Uterus (tissue), 4 donors: ENCODE measurements around the gene SYNGR3. TPM values are rescaled to one million over a fixed set of nuclear protein-coding genes. Genes with fewer than 3 reads are reported as not detected.

Experiments used
- DNase-seq, 2 donors: peaks; one replicate each; pipeline ENCODE4 v3.0.0-alpha.2; 2019 to 2020
- H3K27ac ChIP-seq, 2 donors: fragments of 200-600 bp; sonication (generic); 1 replicate in 1 of 2; 2 replicates in 1 of 2; pipeline ENCODE4 v1.5.1; 2016 to 2018
- H3K27me3 ChIP-seq, 2 donors: fragments of 200-600 bp; sonication (generic); one replicate each; pipeline ENCODE4 v1.5.1; 2018 to 2019; ENCODE audit warnings: control low read depth in 1 of 2
- H3K36me3 ChIP-seq, 2 donors: fragments of 200-600 bp; sonication (generic); one replicate each; pipeline ENCODE4 v1.5.1; 2019; ENCODE audit warnings: control low read depth in 1 of 2
- H3K4me1 ChIP-seq, 2 donors: fragments of 200-600 bp; sonication (generic); one replicate each; pipeline ENCODE4 v1.5.1; 2018 to 2019; ENCODE audit warnings: control low read depth in 1 of 2
- H3K4me3 ChIP-seq, 2 donors: fragments of 200-600 bp; sonication (generic); 1 replicate in 1 of 2; 2 replicates in 1 of 2; pipeline ENCODE4 v1.5.1; 2018 to 2019; ENCODE audit warnings: mild to moderate bottlenecking in 1 of 2
- H3K9me3 ChIP-seq, 2 donors: fragments of 200-600 bp; sonication (generic); one replicate each; pipeline ENCODE4 v1.5.1; 2019; ENCODE audit warnings: control low read depth in 1 of 2
- CTCF ChIP-seq, 4 experiments: fragments of 200-600 bp in 2 of 4; fragments of 450-650 bp in 2 of 4; sonication (generic) in 2 of 4; IDR thresholded peaks; one replicate each; pipeline ENCODE4 v1.5.1; 2016 to 2019; ENCODE audit warnings: antibody characterized with exemption in 4 of 4, mild to moderate bottlenecking in 2 of 4, moderate library complexity in 1 of 4
- POLR2A ChIP-seq, 2 donors: fragments of 450-650 bp; IDR thresholded peaks; one replicate each; pipeline ENCODE4 v1.6.1; 2016; ENCODE audit warnings: antibody characterized with exemption in 2 of 2, mild to moderate bottlenecking in 1 of 2, moderate library complexity in 1 of 2
- intact Hi-C: fragments of 100-400 bp; cut with DNase I; formaldehyde crosslinking; loops from one replicate; pipeline ENCODE4 v1.15.1; 2023; ENCODE audit warnings: low total_unique reads
- total RNA-seq, 4 donors: library from RNA; depleted of rRNA in 3 of 4; stranded (reverse); fragments of >200 nt in 3 of 4; gene quantifications; one replicate each; pipeline versions ENCODE4 v1.1.0 to v1.2.4, GENCODE V29; 2014 to 2023
- donor health status: DM: yes; HTN: yes; CAD: no.

SYNGR3 gene
- total RNA-seq, 4 donors from 2014 or later, result 1.5 TPM; not detected in 3

GRCh38 chr16:1990351-1991134 is 773 bp downstream of the SYNGR3 start:
- Histone ChIP-seq H3K27me3 (peaks cover 14 to 20% of the 10 kb centered on the region in 2 donors), H3K27ac (no peak overlapping the region), H3K9me3 (no peaks in the 10 kb centered on the region), H3K36me3 (no peaks in the 10 kb centered on the region), H3K4me1 (peaks cover 0 to 16% of the 10 kb centered on the region in 2 donors), H3K4me3 (no peak overlapping the region)
- TF ChIP-seq POLR2A (IDR thresholded peaks at IDR 0.05) (no peak), CTCF (IDR thresholded peaks at IDR 0.05) (no peak)
- DNase-seq, result no peak
- intact Hi-C loops, result no loop called here

DNA sequence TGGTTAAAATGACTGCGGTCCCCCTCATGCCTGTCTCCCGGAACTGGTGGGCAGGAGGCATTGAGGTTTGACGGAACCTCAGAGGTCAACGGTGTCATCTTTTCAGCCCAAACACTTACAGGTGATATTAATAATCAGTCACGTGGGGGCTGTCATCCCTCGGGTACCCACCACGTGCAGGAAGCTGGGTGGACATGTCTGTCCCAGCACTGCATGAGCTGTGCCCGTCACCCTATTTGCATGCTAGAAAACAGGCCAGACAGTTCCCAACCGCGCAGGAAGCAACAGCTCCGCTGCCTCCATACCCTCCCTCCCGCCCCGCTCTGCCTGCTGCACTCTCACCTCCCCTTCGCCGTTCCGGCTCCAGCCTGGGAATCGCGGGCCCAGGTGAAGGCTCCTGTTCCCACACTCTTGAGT is 1.4 kb downstream of the SYNGR3 start:
- Histone ChIP-seq H3K4me1 (peaks cover 0 to 16% of the 10 kb centered on the region in 2 donors), H3K27ac (no peak overlapping the region), H3K9me3 (no peaks in the 10 kb centered on the region), H3K27me3 (peaks cover 14 to 20% of the 10 kb centered on the region in 2 donors), H3K36me3 (no peaks in the 10 kb centered on the region), H3K4me3 (no peak overlapping the region)
- DNase-seq, result no peak
- no peak for TF ChIP-seq POLR2A (IDR thresholded peaks at IDR 0.05)
- no peak for TF ChIP-seq CTCF (IDR thresholded peaks at IDR 0.05)
- intact Hi-C loops, result no loop called here

DNA sequence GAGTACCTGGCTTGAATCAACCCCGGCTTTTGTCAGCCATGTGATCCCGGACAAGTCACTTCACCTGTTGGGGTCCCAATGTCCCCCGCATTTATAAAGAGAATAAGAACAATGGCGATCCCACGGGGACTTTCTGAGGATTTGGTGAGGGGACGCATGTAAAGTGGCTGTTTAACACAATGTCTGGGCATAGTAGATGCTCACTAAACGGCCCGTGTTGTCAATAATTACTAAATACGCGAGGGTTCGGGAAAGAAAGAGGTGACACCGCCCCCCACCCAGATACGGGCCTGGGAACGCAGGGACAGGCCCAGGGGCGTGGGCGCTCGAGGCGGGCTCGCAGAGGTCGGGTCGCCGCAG is 1.8 kb downstream of the SYNGR3 start:
- Histone ChIP-seq H3K36me3 (no peaks in the 10 kb centered on the region), H3K9me3 (no peaks in the 10 kb centered on the region), H3K27me3 (peaks cover 14 to 20% of the 10 kb centered on the region in 2 donors), H3K4me3 (peak overlapping the region in 1 of 2 donors; percentile 7), H3K4me1 (peaks cover 0 to 16% of the 10 kb centered on the region in 2 donors), H3K27ac (no peak overlapping the region)
- no peak for TF ChIP-seq POLR2A (IDR thresholded peaks at IDR 0.05)
- no peak for TF ChIP-seq CTCF (IDR thresholded peaks at IDR 0.05)
- DNase-seq, result no peak
- intact Hi-C loops, result no loop called here

DNA sequence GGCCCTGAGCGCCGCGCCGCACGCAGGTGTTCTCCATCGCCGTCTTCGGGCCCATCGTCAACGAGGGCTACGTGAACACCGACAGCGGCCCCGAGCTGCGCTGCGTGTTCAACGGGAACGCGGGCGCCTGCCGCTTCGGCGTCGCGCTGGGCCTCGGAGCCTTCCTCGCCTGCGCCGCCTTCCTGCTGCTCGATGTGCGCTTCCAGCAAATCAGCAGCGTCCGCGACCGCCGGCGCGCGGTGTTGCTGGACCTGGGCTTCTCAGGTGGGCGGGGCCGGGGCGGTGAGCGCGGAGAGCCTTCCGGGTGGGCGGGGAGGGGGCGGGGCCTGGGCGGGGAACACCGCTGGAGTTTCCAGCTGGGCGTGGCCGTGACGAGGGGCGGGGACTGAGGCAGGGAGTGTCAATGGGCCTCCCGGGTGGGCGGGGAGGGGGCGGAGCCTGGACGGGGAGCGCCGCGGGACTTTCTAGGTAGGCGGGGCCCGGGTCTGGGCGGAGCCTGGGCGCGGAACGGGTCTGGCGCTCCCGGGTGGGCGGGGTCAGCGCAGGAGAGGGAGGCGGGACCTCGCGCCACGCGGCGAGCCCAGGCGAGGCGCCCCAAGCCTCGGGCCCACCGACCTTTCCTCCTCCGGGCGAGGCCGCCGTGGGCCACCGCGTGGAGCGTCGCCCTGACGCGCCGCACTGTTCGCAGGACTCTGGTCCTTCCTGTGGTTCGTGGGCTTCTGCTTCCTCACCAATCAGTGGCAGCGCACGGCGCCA is 2.4 kb downstream of the SYNGR3 start:
- no peak for TF ChIP-seq CTCF (IDR thresholded peaks at IDR 0.05)
- peak in 1 of 2 donors; percentile 19 for TF ChIP-seq POLR2A (IDR thresholded peaks at IDR 0.05)
- peaks cover 14 to 20% of the 10 kb centered on the region in 2 donors for H3K27me3 ChIP-seq
- peak overlapping the region in 1 of 2 donors; percentile 7 for H3K4me3 ChIP-seq
- H3K36me3 ChIP-seq, result no peaks in the 10 kb centered on the region
- no peaks in the 10 kb centered on the region for H3K9me3 ChIP-seq
- H3K4me1 ChIP-seq, result peaks cover 0 to 16% of the 10 kb centered on the region in 2 donors
- DNase-seq, result peak; percentile 83 to 84
- no peak overlapping the region for H3K27ac ChIP-seq
- intact Hi-C loops, result no loop called here
